ENCODE results near the gene MAP3K20.

MAP3K20 gene

GRCh38 chr2:173059292-173059691, 16.4 kb upstream of the MAP3K20 start:
- TF ChIP-seq CTCF (IDR thresholded peaks at IDR 0.05; ENCODE audit: low read length, missing control alignments), result no peak
- no peak overlapping the region for H3K4me3 ChIP-seq (replicated peaks; ENCODE audit: low read depth, low read length)
- no peak for DNase-seq (ENCODE audit: low read depth)

- no peak for TF ChIP-seq CTCF (IDR thresholded peaks at IDR 0.05; ENCODE audit: low read length, missing control alignments)
- H3K4me3 ChIP-seq (replicated peaks; ENCODE audit: low read depth, low read length), result no peak overlapping the region
- DNase-seq (ENCODE audit: low read depth), result peak; percentile 29
Measured at GRCh38 chr2:173059971-173060461, 15.6 kb upstream of the MAP3K20 start.

- no peak overlapping the region for H3K4me3 ChIP-seq (replicated peaks; ENCODE audit: low read depth, low read length)
- no peak for DNase-seq (ENCODE audit: low read depth)
- no peak for TF ChIP-seq CTCF (IDR thresholded peaks at IDR 0.05; ENCODE audit: low read length, missing control alignments)
Measured at GRCh38 chr2:173062801-173063200, 12.8 kb upstream of the MAP3K20 start.

- no peak overlapping the region for H3K4me3 ChIP-seq (replicated peaks; ENCODE audit: low read depth, low read length)
- no peak for TF ChIP-seq CTCF (IDR thresholded peaks at IDR 0.05; ENCODE audit: low read length, missing control alignments)
- no peak for DNase-seq (ENCODE audit: low read depth)
Measured at GRCh38 chr2:173064151-173064805, 11.4 kb upstream of the MAP3K20 start.

- H3K4me3 ChIP-seq (replicated peaks; ENCODE audit: low read depth, low read length), result no peak overlapping the region
- no peak for TF ChIP-seq CTCF (IDR thresholded peaks at IDR 0.05; ENCODE audit: low read length, missing control alignments)
- DNase-seq (ENCODE audit: low read depth), result no peak
Measured at GRCh38 chr2:173066887-173067676, 8.6 kb upstream of the MAP3K20 start.

GRCh38 chr2:173075056-173075780, 428 bp upstream of the MAP3K20 start:
- DNase-seq (ENCODE audit: low read depth), result no peak
- no peak for TF ChIP-seq CTCF (IDR thresholded peaks at IDR 0.05; ENCODE audit: low read length, missing control alignments)

More at GRCh38 chr2:173075056-173075780, 428 bp upstream of the MAP3K20 start:
- peak overlapping the region; percentile 71 for H3K4me3 ChIP-seq (replicated peaks; ENCODE audit: low read depth, low read length)
